GM13976 (cell line): ENCODE measurements around the gene PIGN.

Source experiments
- DNase-seq: peaks from one replicate; pipeline ENCODE4 v3.0.0; 2012; ENCODE audit warnings: low spot score
- CTCF ChIP-seq: IDR thresholded peaks from 2 replicates; pipeline ENCODE4 v1.5.1; 2012; ENCODE audit warnings: borderline replicate concordance, mild to moderate bottlenecking; ENCODE audit not compliant: insufficient read depth; ENCODE audit errors: extremely low read depth, missing control alignments, control extremely low read depth
- in situ Hi-C: fragments of 300-500 bp; cut with MboI; formaldehyde crosslinking; loops from one replicate; pipeline ENCODE4 v1.12.0; 2022; ENCODE audit warnings: low sequenced_read_pairs, mixed read lengths, inconsistent platforms; ENCODE audit not compliant: unreplicated experiment

Gene PIGN

DNA sequence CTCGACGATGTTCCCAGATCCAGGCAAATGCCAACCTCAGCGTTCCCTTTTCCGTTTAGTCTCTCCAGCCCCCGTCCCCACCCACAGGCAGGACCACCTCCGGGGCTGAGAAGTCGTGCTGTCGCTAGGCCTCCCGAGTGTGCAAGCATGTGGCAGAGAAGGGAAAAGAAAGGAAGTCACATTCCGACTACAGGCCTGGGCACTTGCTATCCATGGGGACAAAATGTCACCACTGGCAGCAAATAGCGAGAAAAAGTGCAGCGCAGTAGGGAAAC lies 420 bp downstream of the PIGN start:
- TF ChIP-seq CTCF, result no peak
- DNase-seq, result no peak
- in situ Hi-C loops, result loop anchor here (25.0 kb wide), 3 partner anchors 251 to 801 kb away; no protein-coding TSS in a partner anchor

DNA sequence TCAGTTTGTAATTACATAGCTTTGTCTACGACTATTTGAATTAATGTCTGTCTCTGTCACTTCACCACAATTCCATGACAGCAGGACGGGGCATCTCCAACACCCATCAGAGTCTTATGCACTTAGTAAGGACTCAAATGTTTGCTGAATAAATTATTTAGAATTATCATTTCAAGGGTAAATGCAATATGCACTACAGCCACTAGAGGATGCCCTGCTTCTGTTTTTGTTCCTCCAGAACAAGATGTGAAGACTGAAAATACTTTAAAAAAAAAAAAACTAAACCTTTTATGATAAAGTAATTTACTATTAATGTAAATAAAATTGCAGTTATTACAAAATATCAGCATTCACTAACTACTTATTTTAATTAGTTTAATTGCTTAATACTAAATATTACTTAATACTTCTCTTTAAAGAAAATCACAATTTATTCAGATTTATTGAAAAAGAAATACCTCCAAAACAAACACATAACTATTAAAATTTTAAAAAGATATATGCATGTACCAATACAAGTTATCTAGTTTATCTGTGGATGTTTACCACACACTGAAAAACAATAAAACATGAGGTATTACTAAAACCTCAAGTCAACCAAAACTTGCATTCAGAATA lies 3.2 kb downstream of the PIGN start:
- peak; percentile 78 for TF ChIP-seq CTCF
- in situ Hi-C loops, result loop anchor here (25.0 kb wide), 3 partner anchors 254 to 804 kb away; no protein-coding TSS in a partner anchor
- DNase-seq, result peak; percentile 41

DNA sequence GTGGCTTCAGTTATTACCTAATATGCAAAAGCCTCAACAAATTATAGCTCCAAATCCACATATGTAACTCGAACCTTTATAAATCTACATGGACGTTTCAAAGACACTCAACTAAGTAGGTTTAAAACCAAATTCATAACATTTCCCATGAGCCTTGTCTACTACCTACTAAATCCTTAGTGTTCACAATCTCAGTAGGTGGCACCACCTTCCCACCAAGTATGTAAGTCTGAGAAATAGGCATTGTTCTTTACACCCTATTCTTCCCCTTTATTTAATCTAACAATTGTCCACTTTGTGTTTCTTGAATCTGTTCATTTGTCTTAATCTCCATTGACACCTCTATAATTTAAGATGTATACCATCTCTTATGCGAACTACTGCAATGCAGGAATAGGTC lies 4.6 kb downstream of the PIGN start:
- no peak for DNase-seq
- in situ Hi-C loops, result loop anchor here (25.0 kb wide), 3 partner anchors 255 to 805 kb away; no protein-coding TSS in a partner anchor
- no peak for TF ChIP-seq CTCF

- TF ChIP-seq CTCF, result no peak
- no peak for DNase-seq
- in situ Hi-C loops, result loop anchor here (25.0 kb wide), 3 partner anchors 258 to 808 kb away; no protein-coding TSS in a partner anchor
These were observed 7.6 kb downstream of the PIGN start for GRCh38 chr18:62179213-62179612.

- TF ChIP-seq CTCF, result no peak
- DNase-seq, result no peak
- in situ Hi-C loops, result loop anchor here (25.0 kb wide), 3 partner anchors 260 to 810 kb away; no protein-coding TSS in a partner anchor
These were observed 9.6 kb downstream of the PIGN start for GRCh38 chr18:62177271-62177670.

DNA sequence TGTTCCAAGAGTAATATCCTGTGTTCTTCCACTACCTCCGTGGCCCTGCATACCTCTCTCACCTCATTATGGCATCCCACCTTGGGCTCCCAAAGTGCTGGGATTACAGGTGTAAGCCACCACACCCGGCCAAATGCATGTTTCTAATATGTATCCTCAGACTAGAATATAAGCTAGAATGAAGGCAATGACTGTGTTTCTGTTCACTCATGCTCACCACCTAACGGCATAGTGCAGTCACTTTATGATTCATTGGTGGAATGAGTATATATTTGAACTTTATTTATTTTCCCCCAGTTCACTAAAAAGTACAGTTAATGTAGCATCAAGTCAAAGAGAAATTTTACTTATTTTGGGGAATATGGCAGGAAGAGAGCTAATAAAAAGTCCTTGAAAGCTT lies 11.3 kb downstream of the PIGN start:
- no peak for TF ChIP-seq CTCF
- DNase-seq, result no peak
- in situ Hi-C loops, result loop anchor here (25.0 kb wide), 3 partner anchors 262 to 812 kb away; no protein-coding TSS in a partner anchor
